DMS79 treated with DMSO at 0.1 percent for 48 hours (cell line): ENCODE measurements around the gene DOC2A.

ENCODE experiments used
- DNase-seq: peaks from one replicate; lab custom pipeline; 2025; lab: John Stamatoyannopoulos, UW

DOC2A gene

DNA sequence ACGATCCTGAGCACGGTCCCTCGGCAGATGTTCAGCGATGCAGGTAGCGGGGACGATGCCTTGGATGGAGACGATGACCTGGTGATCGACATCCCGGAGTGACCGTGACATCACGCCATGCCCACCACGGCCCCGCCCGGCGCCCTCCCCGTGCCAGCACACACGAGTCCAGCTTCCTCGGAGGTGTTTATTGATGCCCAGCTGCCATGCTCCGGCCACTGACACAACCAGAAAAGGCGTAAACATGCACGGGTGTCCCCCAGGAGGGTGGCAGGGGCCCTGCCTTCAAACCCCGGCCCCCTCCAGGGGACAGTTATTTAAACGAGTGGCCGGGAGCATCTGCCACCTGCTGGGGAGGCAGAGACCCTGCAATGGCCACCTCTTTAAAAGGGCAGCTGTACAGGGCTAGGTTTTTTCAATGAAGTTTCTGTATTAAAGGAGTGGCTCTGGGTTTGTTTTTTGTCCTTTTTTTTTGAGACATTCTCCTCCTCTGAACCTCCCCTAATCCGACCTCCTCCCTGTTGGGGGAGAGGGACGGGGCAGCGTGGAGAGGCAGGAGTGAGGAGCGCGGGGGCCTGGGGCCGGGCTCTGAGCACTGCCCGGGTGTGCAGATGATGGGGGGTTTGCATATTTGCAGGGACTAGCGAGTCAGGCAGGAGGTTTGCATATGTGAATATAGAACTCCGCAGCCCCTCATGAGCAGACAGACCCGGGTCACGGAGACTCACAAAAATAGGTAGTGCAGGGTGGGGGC is 5.3 kb downstream of the DOC2A start:
- DNase-seq, result peak; percentile 51

DNA sequence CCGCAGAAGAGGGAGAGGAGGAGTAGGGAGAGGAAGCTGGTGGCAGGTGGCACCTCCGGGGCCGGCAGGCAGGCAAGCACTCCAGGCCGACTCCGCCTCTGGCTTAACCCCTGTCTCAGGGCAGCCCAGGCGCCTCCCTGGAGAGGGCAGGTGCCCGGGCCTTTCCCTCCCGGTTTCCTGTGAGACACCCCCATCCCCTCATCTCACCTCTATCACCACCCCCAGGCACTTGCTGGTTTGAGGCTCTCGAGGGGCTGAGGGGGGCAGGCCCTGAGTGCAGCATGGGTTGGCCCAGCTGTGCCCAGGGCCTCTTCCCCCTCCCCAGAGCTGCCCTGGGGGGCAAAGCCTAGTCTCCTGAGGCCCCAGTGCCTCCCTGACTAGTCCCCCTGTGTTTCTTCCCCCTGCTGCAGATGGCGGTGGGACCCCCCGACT is 6.0 kb downstream of the DOC2A start:
- DNase-seq, result peak; percentile 82

DNA sequence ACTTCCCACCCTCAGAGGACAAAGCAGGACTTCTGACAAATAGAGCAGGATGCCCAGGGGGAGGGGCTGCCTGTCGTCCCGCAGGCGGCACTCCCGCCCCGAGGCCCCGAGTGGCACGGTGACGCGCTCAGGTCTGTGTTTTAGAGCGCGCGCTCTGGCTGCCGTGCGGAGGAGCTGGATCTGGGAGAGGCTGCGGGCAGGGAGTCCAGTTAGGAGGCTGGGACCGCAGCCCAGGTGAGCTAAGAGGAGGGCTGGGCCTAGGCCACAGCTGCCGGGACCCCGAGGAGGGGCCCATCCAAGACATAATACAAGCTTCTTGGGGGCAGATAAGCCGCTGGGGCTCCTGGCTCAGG is 6.4 kb downstream of the DOC2A start:
- DNase-seq, result peak; percentile 82

DNA sequence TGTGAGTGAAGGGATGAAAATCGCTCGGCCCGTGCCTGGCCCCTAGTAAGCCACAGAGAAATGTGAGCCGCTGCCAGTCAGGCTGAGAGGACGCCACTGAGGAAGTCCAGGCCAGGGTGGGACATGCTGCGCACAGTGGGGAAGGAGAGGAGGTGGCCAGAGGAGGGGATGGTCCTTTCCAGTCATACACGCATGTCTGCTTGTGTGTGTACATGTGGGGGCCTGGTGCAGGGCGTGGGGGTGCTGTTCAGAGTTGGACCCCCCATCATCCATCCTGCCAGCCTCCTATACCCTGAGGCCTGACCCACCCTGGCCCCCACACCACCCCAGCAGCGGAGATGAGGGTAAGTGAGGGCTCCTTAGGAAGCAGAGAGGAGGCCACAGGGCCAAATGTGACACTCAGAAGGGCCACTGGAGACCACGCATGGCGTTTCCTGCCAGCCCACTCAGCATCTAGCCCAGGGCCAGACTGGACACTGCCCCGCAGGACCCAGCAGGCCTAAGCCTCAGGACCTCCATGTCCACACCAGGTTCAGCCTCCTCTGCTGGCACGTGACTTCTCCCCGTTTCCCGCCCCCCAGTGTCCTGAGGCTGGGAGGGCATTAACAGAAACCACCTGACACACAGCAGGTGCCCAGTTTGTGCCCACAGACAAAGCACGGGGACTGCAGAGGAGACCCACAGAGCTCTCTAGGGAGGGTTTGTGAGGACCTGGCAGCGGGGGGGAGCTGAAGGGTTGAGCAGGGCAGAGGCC is 7.0 kb downstream of the DOC2A start:
- DNase-seq, result no peak

DNA sequence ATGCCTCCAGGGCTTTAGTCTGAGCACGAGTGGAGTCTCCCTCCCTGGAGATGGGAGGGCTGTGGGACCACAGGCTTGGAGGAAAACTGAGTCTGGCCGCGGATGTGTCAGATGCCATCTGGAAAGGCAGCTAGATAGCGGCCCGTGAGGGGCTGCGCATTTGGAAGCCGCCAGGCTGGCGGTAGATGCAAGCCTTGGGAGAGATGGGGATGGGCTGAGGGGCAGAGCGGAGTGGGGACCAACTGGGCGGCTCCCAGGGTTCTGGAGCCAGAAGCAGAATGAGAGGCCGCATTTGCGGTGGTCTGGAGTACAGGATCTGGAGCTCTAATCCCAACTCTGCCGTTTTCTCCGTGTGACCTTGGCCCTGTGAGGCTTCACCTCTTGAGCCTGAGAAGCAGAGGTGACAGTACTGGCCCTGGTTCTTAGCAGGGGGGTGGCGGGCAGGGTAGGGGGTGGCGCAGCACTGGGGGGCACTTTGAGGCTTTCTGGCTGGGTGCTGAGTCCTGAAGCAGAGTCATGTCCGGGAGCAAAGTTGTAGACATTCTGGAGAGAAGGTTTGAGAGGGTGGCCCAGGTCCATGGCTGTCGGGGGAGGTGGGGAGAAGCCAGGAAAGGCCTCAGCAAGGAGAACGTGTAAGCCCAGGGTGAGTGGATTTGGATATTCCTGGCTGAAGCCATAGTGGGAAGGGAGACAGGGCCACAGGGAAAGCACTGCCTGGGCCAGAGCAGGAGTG is 8.0 kb downstream of the DOC2A start:
- no peak for DNase-seq

DNA sequence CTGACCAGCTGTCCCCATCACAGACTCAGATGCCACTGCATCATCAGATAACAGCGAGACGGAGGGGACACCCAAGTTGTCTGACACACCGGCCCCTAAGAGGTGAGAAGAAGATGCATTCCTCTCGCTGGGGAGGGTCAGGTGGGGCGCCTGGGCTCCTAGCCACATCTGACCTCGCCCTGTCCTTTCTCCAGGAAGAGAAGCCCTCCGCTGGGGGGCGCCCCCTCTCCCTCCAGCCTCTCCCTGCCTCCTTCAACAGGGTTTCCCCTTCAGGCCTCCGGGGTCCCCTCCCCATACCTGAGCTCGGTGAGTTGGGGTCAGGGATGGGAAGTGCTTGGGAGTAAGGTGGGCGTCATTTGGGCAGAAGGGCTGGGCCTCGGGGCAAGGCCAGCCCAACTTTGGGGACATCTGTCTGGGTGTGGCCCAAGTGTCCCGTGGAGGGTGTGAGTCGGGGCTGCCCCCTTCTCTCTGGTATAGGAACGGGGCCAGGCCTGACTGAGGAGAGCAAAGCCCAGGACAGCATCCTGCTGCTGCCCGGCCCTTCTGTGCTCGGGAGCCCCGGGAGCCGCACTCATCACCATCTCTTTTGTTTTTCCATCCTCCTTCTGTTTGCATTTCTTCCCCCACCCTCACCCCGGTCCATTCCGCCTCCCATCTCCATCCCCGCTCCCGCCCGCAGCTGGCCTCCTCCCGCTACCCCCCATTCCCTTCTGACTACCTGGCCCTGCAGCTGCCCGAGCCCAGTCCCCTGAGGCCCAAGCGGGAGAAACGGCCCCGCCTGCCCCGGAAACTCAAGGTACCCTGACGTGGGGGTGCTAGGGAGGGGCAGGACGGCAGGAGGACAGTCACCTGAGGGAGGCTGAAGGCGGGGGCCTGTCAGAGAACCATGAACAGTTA is 9.8 kb downstream of the DOC2A start:
- no peak for DNase-seq

DNA sequence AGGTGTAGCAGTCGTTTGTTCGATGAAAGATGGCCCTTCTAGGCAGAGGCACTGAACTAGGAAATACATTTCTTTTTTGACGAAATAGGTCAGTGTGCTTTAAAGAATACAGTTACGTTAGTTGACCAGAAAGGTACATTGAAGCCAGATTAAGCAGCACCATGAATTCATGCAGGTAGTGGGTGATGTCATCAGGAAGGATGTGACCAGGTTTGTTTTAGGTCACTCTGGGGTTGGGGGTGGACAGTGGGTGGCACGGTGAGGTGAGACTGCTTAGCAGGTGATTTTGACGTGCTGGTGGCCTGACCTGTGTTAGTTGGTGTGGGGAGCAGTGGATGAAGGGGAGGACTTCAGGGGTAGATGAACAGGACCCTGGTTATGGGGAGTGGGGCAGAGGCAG is 11.2 kb downstream of the DOC2A start:
- DNase-seq, result no peak

DNA sequence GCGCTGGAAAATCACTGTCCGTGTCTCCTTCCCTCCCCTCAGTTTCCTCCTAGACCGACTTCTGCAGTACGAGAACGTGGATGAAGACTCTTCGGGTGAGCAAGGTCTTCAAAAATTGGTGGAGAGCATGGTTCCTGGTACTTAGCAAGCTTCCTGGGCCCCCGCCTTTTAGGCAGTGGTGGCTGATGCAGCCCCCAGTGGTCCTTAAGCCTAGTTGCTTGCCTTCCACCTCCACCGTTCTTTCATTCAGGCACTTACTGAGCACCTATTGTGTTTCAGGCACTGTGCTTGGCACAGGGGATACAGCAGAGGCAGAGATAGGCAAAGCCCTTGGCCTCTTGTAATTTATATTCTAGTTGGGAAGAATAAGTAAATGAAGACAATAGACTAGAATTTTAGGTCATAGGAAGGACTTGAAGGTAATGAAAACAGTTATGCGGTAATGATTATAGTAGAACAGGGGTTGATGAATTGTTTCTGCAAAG is 14.0 kb downstream of the DOC2A start:
- DNase-seq, result no peak

DNA sequence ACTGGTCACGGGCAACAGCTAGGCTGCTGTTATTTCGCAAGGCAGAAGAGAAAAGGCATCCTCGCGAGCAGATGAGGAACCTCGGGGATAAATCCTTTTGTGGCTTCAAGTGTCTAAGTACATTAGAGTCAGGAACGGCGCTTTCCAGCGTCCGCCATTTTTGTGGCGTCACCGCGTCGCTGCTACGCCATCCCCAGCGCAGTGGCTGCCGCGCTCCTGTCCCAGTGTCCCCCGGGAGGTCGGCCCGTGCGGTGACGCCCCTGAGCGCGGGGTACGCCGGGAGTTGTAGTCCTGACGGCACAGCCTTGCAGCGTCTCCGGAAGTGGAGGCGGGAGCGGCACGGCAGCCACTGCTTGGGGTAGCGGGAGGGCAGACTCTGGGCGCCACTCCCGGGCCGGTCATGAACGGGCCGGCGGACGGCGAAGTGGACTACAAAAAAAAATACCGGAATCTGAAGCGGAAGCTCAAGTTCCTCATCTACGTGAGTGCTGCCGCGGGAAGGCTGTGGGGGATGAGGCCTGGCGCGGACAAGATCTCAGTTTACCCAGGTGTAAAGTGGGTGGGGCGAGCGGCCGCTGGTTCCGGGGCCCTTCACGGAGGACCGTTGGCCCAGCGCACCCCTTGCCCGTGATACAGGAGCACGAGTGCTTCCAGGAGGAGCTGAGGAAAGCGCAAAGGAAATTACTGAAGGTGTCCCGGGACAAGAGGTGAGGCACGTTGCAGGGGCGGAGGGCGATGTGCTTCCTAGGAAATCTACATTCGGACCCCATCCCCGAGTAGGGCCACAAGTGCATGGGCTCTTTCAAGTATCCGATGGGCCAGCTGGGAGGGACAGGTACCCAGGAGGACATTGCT is 14.7 kb downstream of the DOC2A start, which contains the start of gene INO80E:
Gene INO80E, plus strand, starts transcription at position 331 of the 855 bp plus-strand sequence. Its CDS starts 70 bp downstream, at position 401.
- DNase-seq, result peak; percentile 92

DNA sequence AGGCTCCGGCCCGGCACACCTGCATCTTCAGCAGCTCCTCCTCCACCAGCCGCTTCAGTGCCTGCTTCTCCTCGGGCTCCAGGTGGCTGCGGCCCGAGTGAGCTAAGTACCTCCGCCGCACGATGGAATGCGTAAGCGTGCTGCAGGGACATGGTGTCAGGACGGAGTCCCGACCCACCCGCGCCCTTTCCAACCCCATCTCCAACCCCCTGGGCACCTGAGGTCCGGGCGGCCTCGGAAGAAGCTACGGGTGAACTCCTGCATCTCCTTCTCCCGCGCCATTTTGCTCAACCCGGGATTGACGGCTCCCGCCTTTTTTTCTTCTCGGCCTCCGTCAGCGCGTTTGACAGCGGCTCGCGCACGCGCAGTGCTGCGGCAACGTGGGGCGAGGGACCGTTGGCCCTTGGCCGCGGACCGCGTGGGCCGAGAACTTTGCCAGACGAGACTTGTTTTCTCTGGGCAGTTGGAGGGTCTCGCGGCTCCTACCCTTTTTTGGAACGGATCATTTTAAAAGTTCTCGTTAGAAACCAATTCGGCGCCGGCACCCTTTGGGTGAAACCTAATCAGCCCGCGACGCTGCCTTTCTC is 15.4 kb downstream of the DOC2A start, which contains the start of gene HIRIP3:
Gene HIRIP3, minus strand, starts transcription at position 294 of the 587 bp plus-strand sequence. Its CDS starts 12 bp downstream, at position 282.
- DNase-seq, result peak; percentile 88

DNA sequence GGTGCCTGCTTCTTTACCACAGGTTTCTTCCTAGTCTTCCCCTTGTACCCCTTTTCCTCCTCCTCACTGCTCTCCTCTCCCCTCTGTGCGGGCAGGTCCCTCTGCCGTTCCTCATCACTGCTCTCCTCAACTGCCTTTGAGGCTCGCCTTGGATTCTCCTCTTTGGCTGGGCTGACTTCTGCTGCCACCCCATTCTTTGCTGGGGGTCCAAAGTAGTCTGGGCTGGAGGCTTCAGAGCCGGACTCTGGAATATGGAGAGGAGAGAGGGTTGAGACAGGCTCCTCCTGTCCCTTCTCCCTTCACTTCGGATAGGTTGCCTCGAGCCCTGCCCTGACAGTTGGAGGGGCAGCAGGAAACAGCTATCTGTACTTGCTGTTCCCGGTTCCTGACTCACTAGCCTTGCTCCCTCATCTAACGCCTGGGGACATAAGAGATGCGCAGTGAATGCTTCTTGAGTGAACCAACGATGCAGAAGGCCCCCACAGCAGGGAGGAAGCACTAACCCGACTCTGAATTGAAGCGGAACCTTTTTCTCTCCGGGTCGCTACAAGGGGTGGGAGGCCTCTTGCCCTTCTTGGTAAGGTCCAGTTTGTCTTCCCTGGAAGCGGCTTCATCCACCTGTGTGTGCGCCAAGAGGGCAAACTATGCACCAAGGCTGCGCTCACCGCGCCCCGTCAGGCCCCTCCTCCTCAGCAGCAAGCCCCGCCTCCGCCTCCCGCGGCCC is 16.1 kb downstream of the DOC2A start:
- no peak for DNase-seq

DNA sequence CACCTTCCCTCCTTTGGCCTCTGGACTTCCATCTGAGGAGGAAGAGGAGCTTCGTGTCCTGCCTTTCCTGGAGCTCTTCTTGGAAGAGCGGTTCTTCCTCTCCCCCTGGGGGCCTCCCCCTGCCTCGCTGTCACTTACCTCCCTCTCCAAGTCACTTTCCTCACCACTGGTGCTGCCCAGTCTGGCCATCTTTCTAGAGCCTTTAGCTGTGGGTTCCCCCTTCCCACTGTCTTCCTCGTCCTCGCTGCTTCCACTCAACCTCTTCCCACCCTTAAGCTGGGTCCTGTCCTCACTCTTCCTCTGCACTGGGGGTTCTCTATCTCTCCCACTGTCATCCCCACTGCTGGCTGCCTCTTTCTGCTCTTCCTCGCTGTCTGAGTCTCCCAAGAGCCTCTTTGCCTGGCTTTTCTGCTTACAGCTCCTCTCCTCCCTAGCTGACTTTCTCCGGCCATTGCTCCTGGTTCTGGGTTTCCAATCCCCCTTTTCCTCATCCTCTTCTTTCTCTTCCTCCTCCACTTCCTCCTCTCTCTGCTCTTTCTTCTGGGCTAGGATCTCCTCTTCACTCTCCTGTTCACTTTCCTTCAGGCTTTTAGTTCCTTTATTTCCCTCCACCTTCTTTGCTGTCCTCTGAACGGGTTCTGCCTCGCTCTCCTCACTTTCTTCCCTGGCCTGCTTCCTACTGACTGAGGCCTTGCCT is 16.8 kb downstream of the DOC2A start:
- no peak for DNase-seq

DNA sequence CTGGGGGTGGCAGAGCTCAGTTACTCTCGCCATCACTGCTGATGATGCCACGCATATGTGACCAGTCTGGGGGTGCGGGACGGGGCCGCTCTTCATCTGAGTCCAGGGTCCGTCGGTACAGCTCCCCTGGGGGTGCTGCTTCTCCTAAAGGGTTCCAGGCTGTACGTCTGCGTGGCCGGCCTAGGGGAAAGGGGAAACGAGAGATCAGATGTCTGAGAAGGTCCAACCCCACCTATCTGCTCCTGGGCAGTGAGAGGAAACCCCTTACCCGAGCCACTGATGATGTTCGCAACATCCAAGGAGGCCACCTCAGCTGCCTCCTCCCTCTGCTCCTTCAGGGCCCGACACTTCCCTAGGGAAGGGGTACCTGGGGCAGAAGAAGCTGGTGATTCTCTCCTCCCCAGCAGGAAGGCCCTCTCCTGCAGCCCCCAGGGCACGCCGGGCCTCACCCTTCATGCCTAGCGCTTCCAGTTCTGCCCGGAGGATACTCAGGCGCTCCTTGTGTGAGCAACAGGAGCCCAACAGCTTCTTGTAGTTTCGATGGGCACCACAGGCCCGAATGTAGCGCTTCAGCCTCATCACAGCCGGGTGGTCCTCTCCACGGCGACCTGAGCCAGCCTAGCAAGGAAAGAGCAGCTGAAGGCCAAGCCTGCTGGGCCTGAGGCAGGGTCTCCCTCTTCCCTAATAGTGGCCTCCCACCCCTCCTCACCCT is 17.5 kb downstream of the DOC2A start:
- DNase-seq, result no peak

DNA sequence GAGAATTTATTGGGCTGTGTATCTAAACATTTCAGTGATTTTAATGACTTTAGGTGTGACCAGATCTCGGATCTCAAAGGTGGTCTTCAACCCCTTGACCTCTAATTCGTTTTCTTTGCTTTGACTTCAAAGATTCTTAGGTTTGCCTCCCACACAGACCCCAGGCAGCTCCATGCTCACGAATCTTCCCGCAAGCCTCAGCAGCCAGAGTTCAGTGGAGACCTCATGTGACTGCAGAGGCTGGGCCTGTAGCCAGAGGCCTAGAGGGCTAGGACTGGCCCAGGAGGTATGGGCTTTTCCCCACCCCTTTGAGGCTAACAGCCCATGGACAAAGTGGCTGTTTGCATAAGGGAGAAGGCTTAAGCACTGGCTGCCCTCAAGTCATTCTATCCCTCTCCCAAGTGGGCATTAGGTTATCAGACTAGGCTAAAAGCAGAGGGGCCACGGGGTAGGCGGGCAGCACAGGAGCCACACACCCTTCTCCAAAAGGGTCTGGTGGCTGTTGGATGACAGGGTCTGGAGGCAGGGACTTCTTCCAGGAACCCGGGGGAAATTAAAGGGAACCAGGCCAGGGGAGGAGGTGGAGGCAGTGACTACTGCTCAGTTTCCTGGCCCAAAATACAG is 18.4 kb downstream of the DOC2A start:
- DNase-seq, result no peak

DNA sequence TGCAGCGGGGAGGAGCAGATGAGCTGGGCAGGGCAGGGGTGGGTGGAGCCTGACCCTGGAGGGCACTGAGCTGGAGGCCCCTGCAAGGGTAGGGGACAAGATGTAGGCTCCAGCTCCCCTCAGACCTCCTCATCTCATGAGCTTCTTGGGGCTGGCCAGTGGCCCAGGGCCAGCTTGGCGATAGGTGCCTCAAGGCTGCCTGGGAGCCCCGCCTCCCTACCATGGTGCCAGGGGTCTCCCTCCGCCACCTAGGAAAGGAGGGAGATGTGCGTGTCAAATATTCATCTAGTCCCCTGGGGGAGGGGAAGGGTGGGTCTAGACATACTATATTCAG is 19.3 kb downstream of the DOC2A start:
- no peak for DNase-seq

DNA sequence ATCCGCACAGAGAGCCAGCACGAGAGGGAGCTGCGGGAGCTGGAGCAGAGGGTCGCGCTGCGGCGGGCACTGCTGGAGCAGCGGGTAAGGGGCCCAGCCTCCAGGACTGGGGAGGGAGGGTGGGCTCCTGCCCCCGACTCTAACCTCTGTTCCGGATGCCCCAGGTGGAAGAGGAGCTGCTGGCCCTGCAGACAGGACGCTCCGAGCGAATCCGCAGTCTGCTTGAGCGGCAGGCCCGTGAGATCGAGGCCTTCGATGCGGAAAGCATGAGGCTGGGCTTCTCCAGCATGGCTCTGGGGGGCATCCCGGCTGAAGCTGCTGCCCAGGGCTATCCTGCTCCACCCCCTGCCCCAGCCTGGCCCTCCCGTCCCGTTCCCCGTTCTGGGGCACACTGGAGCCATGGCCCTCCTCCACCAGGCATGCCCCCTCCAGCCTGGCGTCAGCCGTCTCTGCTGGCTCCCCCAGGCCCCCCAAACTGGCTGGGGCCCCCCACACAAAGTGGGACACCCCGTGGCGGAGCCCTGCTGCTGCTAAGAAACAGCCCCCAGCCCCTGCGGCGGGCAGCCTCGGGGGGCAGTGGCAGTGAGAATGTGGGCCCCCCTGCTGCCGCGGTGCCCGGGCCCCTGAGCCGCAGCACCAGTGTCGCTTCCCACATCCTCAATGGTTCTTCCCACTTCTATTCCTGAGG is 19.8 kb downstream of the DOC2A start:
- no peak for DNase-seq

DNA sequence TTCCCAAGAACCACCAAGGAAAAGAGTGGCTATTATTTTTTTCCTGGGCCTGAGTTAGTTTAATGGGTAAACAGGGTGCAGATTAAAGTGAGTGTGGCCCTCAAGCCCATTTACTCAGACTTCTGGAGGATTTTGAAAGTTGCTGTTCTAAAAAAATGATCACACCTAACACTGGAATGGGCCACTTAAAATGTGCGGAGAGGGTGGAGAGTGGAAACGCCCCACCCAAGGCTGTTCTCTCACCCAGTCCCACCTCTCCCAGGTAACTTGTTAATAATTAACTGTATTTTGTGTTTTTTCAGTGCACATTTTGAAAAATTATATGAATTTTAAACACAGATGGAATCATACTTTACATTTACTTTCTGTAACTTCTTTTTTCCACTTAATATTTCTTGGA is 20.8 kb downstream of the DOC2A start:
- no peak for DNase-seq
